Activated T-helper 9 cell treated with anti-CD3 and anti-CD28 coated beads, Interleukin-2, amount 50 U/mL, for 16 hours (primary cell): ENCODE measurements around the gene FLOT2.
"Not testable (repeated sequence)": the region's sequence is repeated elsewhere in the genome, so short reads cannot be mapped to it uniquely, and the experiment has no call there.

ENCODE experiments used
- DNase-seq: peaks from one replicate; pipeline ENCODE4 v3.0.0-alpha.2; 2020; ENCODE audit warnings: low read depth

The FLOT2 gene

GRCh38 chr17:28916302-28916934, 18.9 kb upstream of the FLOT2 start:
- DNase-seq: no peak

- no peak for DNase-seq
Observed at GRCh38 chr17:28912938-28913333, 15.4 kb upstream of the FLOT2 start.

- DNase-seq: no peak
Observed at GRCh38 chr17:28912281-28912937, 14.9 kb upstream of the FLOT2 start.

GRCh38 chr17:28911411-28912045, 14.0 kb upstream of the FLOT2 start:
- no peak for DNase-seq

- no peak for DNase-seq
Observed at GRCh38 chr17:28910534-28910933, 13.0 kb upstream of the FLOT2 start.

- no peak for DNase-seq
Observed at GRCh38 chr17:28908640-28909167, 11.2 kb upstream of the FLOT2 start.

GRCh38 chr17:28907709-28908475, 10.4 kb upstream of the FLOT2 start:
- DNase-seq: no peak

- DNase-seq: no peak
Observed at GRCh38 chr17:28906706-28907438, 9.3 kb upstream of the FLOT2 start.

GRCh38 chr17:28906276-28906675, 8.7 kb upstream of the FLOT2 start:
- DNase-seq: no peak

- no peak for DNase-seq
Observed at GRCh38 chr17:28904800-28905199, 7.3 kb upstream of the FLOT2 start.

- not testable (repeated sequence) for DNase-seq
Observed at GRCh38 chr17:28903546-28903841, 6.0 kb upstream of the FLOT2 start.

GRCh38 chr17:28902819-28903545, 5.4 kb upstream of the FLOT2 start, which contains the start of gene DHRS13:
TSS of gene DHRS13 (minus strand) at chr17:28903079. CDS start at chr17:28902944, 135 bp downstream.
- peak; percentile 91 for DNase-seq

GRCh38 chr17:28901866-28902818, 4.6 kb upstream of the FLOT2 start:
- DNase-seq: peak; percentile 38

GRCh38 chr17:28900986-28901726, 3.6 kb upstream of the FLOT2 start:
- no peak for DNase-seq

- DNase-seq: no peak
Observed at GRCh38 chr17:28899212-28899815, 1.8 kb upstream of the FLOT2 start.

GRCh38 chr17:28898527-28898955, 1.0 kb upstream of the FLOT2 start:
- no peak for DNase-seq

GRCh38 chr17:28897769-28898526, 415 bp upstream of the FLOT2 start:
- no peak for DNase-seq

- DNase-seq: no peak
Observed at GRCh38 chr17:28896491-28896883, 1.0 kb downstream of the FLOT2 start.
